Stimulated activated CD4-positive, alpha-beta T cell treated with anti-CD3 and anti-CD28 coated beads, TNF-alpha, amount 100 ng/mL, for 48 hours (primary cell): Measurements from ENCODE around the gene TLR9.
A peak's percentile ranks its signal among the peaks of the same experiment; 100 is the strongest.
"Not testable (repeated sequence)": the region's sequence is repeated elsewhere in the genome, so short reads cannot be mapped to it uniquely, and the experiment has no call there.

ENCODE experiments used
- DNase-seq, 3 donors: peaks; one replicate each; pipeline ENCODE4 v3.0.0-alpha.2; 2020; ENCODE audit warnings: low read depth in 3 of 3

TLR9 gene, protein sequence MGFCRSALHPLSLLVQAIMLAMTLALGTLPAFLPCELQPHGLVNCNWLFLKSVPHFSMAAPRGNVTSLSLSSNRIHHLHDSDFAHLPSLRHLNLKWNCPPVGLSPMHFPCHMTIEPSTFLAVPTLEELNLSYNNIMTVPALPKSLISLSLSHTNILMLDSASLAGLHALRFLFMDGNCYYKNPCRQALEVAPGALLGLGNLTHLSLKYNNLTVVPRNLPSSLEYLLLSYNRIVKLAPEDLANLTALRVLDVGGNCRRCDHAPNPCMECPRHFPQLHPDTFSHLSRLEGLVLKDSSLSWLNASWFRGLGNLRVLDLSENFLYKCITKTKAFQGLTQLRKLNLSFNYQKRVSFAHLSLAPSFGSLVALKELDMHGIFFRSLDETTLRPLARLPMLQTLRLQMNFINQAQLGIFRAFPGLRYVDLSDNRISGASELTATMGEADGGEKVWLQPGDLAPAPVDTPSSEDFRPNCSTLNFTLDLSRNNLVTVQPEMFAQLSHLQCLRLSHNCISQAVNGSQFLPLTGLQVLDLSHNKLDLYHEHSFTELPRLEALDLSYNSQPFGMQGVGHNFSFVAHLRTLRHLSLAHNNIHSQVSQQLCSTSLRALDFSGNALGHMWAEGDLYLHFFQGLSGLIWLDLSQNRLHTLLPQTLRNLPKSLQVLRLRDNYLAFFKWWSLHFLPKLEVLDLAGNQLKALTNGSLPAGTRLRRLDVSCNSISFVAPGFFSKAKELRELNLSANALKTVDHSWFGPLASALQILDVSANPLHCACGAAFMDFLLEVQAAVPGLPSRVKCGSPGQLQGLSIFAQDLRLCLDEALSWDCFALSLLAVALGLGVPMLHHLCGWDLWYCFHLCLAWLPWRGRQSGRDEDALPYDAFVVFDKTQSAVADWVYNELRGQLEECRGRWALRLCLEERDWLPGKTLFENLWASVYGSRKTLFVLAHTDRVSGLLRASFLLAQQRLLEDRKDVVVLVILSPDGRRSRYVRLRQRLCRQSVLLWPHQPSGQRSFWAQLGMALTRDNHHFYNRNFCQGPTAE

DNA sequence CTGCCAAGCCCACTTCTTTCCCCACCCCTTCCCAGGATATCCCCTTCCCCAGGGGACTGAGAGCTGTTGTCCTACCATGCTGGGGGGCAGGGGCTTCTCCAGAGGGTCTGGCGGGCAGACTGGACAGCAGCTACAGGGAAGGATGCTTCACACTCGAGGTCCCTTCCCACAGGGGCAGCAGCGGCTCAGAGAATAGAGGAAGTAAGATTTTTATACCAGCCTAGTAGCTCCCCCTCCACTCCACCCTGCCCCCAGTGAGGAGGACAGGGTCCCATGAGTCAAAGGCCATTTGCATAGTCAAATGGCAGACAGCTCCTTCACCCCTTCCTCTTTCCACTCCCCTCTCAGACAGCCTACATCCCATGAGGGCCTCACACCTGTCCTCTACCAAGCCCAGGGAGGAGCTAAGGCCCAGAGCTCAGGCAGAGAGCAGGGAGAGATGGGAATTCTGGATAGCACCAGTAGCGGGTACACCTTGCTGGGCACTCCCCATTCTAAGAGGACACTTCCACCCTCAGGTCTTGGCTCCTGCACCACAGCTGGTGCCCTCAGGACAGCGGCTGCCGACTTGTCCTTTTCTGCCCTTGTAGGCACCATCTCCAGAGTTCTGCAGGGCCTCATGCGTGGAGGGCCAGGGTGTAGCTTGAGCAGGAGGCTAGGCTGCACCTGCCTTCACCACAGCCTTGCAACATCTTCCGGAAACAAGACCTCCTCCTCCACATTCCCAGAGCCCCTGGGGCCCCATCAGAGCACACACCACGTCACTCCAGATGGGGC lies at the start of gene TLR9:
Gene TLR9, minus strand, starts transcription at position 194 of the 777 bp plus-strand sequence. Its CDS starts 116 bp downstream, at position 78.
- DNase-seq, result no peak

DNA sequence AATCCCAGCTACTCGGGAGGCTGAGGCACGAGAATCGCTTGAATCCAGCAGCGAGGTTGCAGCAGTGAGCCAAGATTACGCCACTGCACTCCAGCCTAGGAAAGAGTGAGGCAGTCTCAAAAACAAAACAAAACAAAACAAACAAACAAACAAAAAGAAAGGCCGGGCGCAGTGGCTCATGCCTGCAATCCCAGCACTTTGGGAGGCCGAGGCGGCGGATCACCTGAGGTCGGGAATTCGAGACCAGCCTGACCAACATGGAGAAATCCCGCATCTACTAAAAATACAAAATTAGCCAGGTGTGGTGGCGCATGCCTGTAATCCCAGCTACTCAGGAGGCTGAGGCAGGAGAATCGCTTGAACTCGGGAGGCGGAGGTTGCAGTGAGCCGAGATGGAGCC lies 49.3 kb upstream of the TLR9 start:
- not testable (repeated sequence) for DNase-seq

DNA sequence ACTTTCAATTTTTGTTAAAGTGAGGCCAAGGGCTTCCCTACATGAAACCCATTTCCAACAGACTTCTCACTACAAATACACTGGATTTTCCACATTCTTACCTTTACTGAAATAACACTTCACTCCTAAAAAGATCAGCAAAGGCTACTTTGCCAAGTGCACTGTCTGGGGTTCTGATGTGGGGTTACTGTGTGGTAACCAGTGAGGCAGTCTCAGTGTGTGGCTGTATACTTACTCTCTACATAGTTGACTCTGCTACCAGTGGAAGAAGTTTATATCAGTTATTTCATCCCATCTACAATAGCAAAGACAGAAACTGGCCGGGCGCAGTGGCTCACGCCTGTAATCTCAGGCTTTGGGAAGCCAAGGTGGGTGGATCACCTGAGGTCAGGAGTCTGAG lies 47.4 kb upstream of the TLR9 start:
- no peak for DNase-seq

DNA sequence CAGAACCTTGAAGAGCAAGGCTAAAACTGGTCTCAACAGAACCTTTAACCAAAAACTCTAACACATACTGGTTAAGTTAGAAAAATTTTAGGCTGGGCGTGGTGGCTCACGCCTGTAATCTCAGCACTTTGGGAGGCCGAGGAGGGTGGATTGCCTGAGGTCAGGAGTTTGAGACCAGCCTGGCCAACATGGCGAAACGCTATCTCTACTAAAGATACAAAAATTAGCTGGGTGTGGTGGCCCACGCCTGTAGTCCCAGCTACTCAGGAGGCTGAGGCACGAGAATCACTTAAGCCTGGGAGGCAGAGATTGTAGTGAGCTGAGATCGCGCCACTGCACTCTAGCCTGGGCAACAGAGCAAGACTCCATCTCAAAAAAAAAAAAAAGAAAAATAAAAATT lies 46.7 kb upstream of the TLR9 start:
- not testable (repeated sequence) for DNase-seq

DNA sequence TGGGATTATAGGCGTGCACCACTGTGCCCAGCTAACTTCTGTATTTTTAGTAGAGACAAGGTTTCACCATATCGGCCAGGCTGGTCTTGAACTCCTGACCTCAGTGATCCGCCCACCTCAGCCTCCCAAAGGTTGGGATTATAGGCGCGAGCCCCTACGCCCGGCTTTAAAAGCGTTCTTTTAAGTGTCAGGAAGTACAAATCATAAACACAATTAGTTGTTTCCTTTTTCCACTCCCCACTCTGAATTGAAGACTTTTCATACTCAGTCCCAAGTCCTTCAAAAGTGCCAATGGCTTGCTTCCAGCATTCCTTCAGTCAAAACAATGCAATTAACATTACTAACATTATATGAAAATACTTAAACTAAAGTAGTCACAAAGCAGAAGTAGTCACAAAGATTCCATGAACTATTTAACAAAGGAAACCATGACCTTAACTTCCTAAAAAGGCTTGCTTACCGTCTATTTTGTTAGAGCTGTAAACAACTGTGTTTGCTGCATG lies 44.9 kb upstream of the TLR9 start:
- DNase-seq, result no peak

DNA sequence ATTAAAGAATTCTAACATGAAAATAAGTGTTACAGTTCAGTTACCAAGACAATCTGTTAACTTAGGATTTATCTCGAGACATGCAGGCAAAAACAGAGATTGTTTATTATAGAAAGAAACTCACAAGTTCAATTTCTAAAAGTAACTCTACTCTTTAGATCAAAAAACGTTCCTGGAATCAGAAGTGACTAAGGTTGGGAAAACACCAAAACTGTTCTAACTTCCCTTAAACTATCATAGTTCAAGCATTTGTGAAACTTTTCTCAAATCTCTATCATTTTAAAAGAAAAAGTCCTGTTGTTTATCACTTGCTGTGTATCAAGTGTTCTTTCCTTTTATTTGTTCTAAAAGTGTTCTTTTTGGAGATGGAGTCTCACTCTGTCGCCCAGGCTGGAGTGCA lies 44.3 kb upstream of the TLR9 start:
- DNase-seq, result no peak

DNA sequence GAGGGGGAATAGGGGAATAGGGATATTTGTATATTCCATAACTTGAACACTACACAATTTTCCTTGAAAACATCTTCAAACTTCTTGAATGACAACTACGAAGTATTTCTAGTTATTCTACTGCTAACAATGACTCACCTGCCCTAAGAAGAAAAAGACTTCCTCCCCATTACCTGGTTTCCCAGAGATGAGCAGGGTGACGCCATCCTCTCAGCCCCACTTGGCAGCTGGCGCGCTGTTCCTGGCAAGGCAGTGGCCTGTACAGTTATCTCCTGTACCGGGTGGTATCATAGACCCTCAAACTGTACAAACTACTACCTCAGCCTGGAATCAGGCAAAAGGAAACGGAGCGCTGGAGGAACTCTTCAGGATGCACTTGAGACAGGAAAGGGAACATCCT lies 42.6 kb upstream of the TLR9 start:
- no peak for DNase-seq

DNA sequence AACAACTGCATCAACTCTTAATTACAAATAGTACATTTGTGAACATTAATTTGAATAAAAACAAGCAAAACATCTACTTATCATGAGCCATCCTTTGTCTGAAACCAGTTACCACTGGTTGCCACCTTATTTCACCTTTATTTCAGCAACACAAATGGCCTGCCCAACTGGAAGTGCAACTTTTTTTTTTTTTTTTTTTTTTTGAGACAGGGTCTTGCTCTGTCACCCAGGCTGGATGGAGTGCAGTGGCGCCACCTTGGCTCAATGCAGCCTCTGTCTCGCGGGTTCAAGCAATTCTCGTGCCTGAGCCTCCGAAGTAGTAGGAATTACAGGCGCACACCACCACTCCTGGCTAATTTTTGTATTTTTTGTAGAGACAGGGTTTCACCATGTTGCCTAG lies 39.9 kb upstream of the TLR9 start:
- no peak for DNase-seq

DNA sequence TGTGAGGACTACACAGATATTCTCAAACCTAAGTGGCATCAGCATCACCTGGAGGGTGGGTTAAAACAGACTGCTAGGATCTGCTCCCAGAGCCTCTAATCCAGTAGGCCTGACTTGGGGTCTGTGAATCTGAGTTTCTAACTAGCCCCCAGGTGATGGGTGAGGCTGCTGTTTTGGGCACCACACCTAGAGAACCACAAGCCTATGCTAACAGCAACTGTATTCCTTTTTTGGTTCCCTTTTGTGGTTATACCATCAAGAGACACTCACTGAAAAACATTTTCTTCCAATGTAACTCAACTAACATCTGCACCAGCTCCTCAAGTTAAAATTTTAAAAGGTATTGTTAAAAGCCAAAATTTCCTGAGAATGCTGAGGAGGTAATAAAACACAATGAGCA lies 37.0 kb upstream of the TLR9 start:
- no peak for DNase-seq

DNA sequence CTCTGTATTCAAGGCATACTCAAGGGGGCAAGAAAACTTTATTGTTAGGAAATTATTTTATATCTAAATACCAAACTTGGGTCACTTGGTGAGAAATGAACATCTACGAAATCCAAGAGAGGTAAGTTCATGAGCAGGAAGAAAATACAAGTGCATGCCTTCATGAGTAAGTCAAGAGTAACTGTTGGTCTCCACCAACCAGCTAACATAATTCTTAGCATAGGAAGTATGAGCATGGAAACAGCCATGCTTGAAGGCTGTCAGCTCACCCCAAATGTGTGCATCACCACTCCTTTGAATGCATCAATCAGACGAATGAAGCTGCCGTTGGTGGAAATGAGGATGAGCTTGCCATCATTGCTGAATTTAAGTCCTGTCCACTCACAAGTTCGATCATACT lies 34.0 kb upstream of the TLR9 start:
- no peak for DNase-seq

DNA sequence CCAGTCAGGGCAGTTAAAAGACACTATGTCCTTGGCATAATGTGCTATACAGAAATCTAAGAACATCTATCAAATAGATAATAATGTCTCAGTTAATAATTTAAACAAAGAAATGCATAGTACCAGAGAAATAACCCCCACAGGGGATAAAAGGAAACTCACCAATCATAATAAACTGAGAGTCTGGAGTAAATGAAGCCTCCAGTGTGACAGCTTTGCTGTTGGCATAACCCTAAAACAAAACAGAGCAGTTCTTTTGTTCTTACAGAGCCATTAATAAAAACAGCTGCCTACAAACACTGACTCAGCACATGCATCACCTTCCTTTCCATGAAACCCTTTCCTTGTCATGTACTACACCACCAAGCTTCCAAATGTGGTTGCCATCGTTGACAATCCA lies 33.6 kb upstream of the TLR9 start:
- no peak for DNase-seq

DNA sequence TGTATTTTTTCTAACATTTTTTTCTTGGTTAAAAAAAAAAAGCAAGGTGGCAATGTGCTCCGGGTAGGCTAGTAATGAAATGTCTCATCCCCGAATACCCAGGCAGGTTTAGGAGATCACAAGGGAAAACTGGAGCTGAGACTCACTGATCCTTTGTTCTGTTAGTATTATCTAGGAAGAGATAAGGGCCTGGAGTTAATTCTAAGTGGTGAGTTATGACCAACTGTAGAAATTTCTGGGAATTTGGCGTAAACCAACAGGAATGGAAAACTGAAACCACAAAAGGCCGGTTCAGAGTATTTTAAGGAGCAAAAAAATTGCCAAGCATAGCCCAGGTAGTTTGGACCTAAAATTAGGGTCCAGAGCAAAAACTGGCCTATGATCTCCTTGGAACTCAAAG lies 32.5 kb upstream of the TLR9 start:
- DNase-seq, result no peak

DNA sequence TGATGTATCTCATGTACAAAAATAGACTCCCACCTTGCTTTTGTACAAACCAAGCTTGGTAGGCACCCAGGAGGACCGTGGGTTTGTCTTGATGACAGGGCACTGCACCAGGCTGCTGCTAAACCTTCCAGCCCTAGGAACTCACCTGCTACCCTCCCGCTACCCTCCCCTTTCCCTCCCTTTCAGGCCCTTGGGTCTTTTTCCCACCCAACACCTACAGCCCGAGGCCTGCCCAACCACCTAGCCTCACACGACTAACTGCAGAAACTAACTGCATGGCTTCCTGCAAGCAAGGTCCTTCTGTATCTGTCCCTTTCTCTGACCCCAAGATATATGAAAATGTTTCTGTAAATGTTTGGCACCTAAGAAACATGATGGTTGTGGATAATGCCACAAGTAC lies 31.2 kb upstream of the TLR9 start:
- no peak for DNase-seq

DNA sequence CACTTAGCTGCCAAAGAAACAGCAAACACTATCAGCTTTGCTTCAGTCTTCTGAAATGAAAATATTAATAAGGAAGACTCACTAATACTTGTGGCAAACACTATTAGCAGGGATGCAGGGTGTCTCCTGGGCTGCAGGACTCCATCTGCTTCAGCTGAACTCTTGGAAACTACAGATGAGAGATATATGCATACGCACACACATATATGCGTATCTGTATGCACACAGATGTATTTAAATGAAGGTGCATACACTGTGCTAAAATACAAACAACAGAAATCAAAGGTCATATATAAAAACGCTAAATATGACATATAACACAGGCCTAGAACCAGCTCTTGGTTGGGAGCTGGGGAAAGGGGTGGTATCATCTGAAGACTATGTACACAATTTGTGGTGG lies 30.7 kb upstream of the TLR9 start:
- no peak for DNase-seq

DNA sequence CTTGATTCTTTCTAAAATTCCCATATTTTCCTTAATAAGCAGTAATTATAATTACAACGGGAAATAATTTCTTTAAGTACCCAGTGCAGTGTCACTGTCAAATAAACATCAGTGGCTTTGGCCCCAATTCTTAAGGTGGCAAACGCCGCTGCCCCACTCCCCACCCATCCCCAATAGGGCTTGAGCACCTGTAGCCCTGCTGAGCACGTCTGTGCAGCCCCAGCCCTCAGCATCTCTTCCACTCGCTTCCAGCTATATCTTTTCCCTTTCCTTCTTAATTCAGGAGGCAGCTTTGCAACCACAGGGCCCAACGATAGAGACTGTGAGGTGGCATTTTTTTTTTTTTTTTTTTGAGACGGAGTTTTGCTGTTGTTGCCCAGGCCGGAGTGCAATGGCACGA lies 29.2 kb upstream of the TLR9 start:
- no peak for DNase-seq

DNA sequence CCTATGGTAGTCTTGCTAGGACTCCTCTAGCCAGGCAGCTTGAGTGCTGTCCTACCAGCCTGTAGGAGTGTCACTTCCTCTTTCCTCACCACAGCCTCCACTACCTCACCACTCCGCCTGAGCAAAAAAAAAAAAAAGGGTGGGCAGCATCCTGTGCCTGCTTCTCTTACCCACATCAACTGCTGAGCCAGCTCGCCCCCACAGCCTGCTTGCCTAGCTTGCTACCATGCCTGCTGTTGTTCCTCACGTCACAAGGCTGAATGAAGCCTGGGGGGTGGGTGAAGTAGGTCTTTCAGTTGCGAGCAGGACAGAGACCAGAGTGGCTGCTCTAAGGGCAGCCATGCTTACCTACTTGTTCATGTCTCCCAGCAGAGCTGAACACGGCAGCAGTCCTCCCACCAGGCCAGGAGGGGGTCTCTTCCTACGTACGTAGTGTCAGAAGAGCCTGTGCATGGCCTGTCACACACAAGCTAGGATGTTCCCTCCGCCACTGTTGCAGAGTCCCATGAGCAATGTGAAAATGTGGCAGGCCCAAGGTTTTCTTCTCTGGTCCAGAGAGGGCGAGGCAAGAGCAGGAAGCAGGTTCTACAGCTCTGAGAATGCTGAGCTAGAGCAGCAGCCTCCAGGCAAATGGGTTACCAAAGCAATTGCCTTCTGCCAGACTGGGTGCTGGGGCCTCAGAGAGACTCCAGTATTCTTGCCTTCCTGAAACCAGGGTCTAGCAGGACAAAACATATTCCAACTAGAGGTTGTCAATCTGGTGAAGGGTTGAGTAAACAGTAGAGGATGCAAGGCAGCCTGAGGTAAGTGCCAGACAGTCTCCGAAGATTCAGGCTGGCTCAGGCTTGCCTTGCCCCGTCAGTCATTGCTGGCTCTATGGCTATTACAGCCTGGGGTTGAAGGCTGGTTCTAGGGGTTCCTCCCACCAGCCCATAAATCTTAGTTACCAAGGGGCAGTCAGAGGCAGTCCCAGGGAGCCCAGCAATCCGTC lies 28.2 kb upstream of the TLR9 start:
- DNase-seq, result peak; percentile 52 to 80 (median 72)

DNA sequence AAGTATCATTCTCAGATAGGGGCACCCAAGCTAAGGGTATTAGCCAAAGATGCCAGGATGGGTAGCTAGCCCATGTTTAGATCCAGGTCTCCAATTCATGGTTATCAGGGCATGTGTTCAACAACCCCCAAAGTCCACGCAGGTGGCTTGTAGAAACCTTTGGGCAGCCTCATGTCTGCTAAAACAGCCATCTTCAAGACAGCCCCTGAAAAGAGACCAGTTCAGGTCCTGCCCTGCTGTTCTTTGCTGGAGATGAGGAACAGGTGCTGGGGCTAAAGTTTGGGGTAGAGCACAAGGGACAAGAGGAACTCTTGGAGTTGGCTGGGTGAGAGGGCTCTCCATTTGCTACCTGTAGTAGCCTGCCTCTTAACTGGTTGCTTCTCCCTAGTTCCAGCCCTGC lies 24.7 kb upstream of the TLR9 start:
- DNase-seq, result no peak

DNA sequence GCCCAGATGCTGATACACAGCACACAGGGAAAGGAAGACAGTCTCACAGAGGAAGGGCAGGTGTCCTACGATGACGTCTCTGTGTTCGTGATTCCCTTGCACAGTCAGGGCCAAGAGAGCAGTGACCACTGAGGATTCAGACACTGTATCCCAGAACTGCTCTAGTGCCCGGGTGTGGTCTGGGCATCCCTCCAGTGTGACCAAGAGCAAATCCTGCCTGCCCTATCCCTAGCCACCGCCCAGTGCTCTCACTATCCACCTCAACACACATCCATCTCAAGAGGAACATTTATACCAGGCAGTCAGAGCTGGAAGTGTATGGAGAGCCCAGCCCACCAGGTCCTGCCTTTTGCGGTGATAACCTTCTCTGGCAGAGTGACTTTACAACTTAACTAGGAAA lies 24.2 kb upstream of the TLR9 start:
- no peak for DNase-seq

DNA sequence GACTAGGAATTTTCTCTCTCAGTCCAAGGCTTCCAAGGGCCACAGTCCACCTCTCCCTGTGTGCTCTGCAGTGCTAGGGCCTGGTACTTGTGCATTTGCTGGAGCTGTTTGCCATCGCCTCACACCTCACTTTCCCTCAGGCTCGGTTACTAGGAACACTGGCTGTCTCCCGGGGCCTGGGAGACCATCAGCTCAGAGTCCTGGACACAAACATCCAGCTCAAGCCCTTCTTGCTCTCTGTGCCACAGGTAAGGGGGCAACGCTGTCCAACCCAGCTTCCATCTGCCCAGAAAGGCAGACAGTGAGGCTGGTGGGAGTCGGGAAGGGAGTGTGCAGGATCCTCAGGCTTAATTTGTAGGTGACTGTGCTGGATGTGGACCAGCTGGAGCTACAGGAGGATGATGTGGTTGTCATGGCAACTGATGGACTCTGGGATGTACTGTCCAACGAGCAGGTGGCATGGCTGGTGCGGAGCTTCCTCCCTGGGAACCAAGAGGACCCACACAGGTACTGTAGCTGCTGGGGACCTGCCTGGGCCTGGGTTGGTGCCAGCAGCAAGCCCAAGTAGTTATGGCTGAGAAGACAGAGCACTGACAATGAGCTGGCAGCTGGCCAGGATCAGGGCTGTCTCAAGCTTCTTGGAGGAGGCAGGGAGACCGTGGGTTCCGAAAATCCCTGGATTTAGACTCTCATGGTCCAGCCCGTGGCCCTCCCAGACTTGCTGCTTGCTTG lies 23.5 kb upstream of the TLR9 start:
- DNase-seq, result no peak

DNA sequence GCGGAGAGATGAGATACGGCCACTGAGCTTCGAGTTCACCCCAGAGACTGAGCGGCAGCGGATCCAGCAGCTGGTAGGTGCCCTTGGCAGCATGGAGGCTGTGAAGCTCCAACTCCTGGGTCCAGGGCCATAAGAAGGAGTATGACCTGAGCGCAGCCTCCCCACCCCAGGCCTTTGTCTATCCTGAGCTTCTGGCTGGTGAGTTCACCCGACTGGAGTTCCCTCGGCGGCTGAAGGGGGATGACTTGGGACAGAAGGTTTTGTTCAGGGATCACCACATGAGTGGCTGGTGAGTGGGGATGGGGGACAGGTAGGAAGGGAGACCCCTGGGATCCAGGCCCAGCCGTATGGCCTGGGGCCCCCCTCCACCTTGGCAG lies 22.7 kb upstream of the TLR9 start:
- no peak for DNase-seq
